ENCODE measurements around the gene C6orf62. TPM values are rescaled to one million over a fixed set of nuclear protein-coding genes. Genes with fewer than 3 reads are reported as not detected.
"Not testable (repeated sequence)": the region's sequence is repeated elsewhere in the genome, so short reads cannot be mapped to it uniquely, and the experiment has no call there.

Gene C6orf62
- total RNA-seq, 1 donor from 2014 or later = 37.6 TPM

- intact Hi-C loops (cut with DNase I) = no loop called here
Observed at GRCh38 chr6:24710519-24711303, 8.2 kb downstream of the C6orf62 start.

GRCh38 chr6:24709014-24709711 is 9.8 kb downstream of the C6orf62 start:
- no peak for ATAC-seq (ENCODE audit: poor library complexity)
- intact Hi-C loops (cut with DNase I) = loop anchor here (10.0 kb wide), 1 partner anchor 284 kb away; no protein-coding TSS in a partner anchor
- DNase-seq = no peak

More at GRCh38 chr6:24710519-24711303, 8.2 kb downstream of the C6orf62 start:
- no peak for ATAC-seq (ENCODE audit: poor library complexity)
- no peak for DNase-seq

GRCh38 chr6:24708612-24709011 is 10.3 kb downstream of the C6orf62 start:
- intact Hi-C loops (cut with DNase I) = loop anchor here (10.0 kb wide), 1 partner anchor 284 kb away; no protein-coding TSS in a partner anchor
- ATAC-seq (ENCODE audit: poor library complexity) (no peak), DNase-seq (no peak)

GRCh38 chr6:24704468-24704867 is 14.5 kb downstream of the C6orf62 start:
- ATAC-seq (ENCODE audit: poor library complexity) = no peak
- intact Hi-C loops (cut with DNase I) = loop anchor here (10.0 kb wide), 1 partner anchor 280 kb away; no protein-coding TSS in a partner anchor

GRCh38 chr6:24702720-24703282 is 16.2 kb downstream of the C6orf62 start:
- DNase-seq = no peak
- ATAC-seq (ENCODE audit: poor library complexity) = no peak
- intact Hi-C loops (cut with DNase I) = loop anchor here (10.0 kb wide), 1 partner anchor 278 kb away; no protein-coding TSS in a partner anchor

More at GRCh38 chr6:24704468-24704867, 14.5 kb downstream of the C6orf62 start:
- DNase-seq = no peak

GRCh38 chr6:24699521-24700359 is 19.2 kb downstream of the C6orf62 start:
- DNase-seq (no peak), ATAC-seq (ENCODE audit: poor library complexity) (no peak)
- intact Hi-C loops (cut with DNase I) = loop anchor here (10.0 kb wide), 1 partner anchor 275 kb away; no protein-coding TSS in a partner anchor

- intact Hi-C loops (cut with DNase I) = no loop called here
- DNase-seq = no peak
- ATAC-seq (ENCODE audit: poor library complexity) = no peak
Observed at GRCh38 chr6:24696097-24696496, 22.9 kb downstream of the C6orf62 start.

GRCh38 chr6:24695635-24696034 is 23.3 kb downstream of the C6orf62 start:
- DNase-seq; intact Hi-C loops (cut with DNase I): not testable (repeated sequence)
- peak; percentile 83 for ATAC-seq (ENCODE audit: poor library complexity)

- no peak for DNase-seq
- intact Hi-C loops (cut with DNase I) = no loop called here
- ATAC-seq (ENCODE audit: poor library complexity) = no peak
Observed at GRCh38 chr6:24694198-24694597, 24.8 kb downstream of the C6orf62 start.

GRCh38 chr6:24692848-24693592 is 25.9 kb downstream of the C6orf62 start:
- no peak for ATAC-seq (ENCODE audit: poor library complexity)
- intact Hi-C loops (cut with DNase I) = loop anchor here (2.0 kb wide), 1 partner anchor 112 kb away; no protein-coding TSS in a partner anchor
- DNase-seq = no peak

GRCh38 chr6:24692415-24692814 is 26.5 kb downstream of the C6orf62 start:
- ATAC-seq (ENCODE audit: poor library complexity) (no peak), DNase-seq (no peak)
- intact Hi-C loops (cut with DNase I) = loop anchor here (2.0 kb wide), 1 partner anchor 112 kb away; no protein-coding TSS in a partner anchor

GRCh38 chr6:24692003-24692402 is 27.0 kb downstream of the C6orf62 start:
- intact Hi-C loops (cut with DNase I) = loop anchor here (2.0 kb wide), 1 partner anchor 111 kb away; no protein-coding TSS in a partner anchor
- DNase-seq (no peak), ATAC-seq (ENCODE audit: poor library complexity) (peak; percentile 68)

- DNase-seq (no peak), ATAC-seq (ENCODE audit: poor library complexity) (no peak)
- intact Hi-C loops (cut with DNase I) = no loop called here
Observed at GRCh38 chr6:24691550-24691949, 27.4 kb downstream of the C6orf62 start.

GRCh38 chr6:24690593-24690992 is 28.4 kb downstream of the C6orf62 start:
- intact Hi-C loops (cut with DNase I) = no loop called here
- ATAC-seq (ENCODE audit: poor library complexity) (no peak), DNase-seq (no peak)

- DNase-seq (no peak), ATAC-seq (ENCODE audit: poor library complexity) (peak; percentile 25)
- intact Hi-C loops (cut with DNase I) = no loop called here
Observed at GRCh38 chr6:24689964-24690363, 29.0 kb downstream of the C6orf62 start.

- ATAC-seq (ENCODE audit: poor library complexity) = no peak
- intact Hi-C loops (cut with DNase I) = no loop called here
- no peak for DNase-seq
Observed at GRCh38 chr6:24686946-24687345, 32.0 kb downstream of the C6orf62 start.

- ATAC-seq (ENCODE audit: poor library complexity) (no peak), DNase-seq (no peak)
- intact Hi-C loops (cut with DNase I) = no loop called here
Observed at GRCh38 chr6:24686408-24686807, 32.5 kb downstream of the C6orf62 start.
